Activated CD8-positive, alpha-beta T cell treated with anti-CD3 and anti-CD28 coated beads, Interleukin-2, amount 10 ng/mL, durations not matched to agents 7 days and 5 days (primary cell): ENCODE measurements around the gene HHLA2. TPM values are rescaled to one million over a fixed set of nuclear protein-coding genes. Genes with fewer than 3 reads are reported as not detected.

Experiments
- ATAC-seq: fragments of 150-1000 bp; cut with Tn5 transposase; one replicate; pipeline ENCODE4 v1.10.0; 2021; ENCODE audit warnings: moderate library complexity
- CTCF ChIA-PET: fragments of 350-600 bp; sonication (Branson Sonifier 250); formaldehyde crosslinking; loops from one replicate; lab custom pipeline; 2021; ENCODE audit warnings: antibody characterized with exemption; lab: Charles Lee
- POLR2A ChIA-PET: fragments of 350-600 bp; sonication (Branson Sonifier 250); formaldehyde crosslinking; loops from one replicate; lab custom pipeline; 2021; ENCODE audit warnings: antibody characterized with exemption; lab: Charles Lee
- DNase-seq: peaks from one replicate; pipeline ENCODE4 v3.0.0-alpha.2; 2020
- H3K27ac Mint-ChIP-seq: one replicate; pipeline ENCODE4 v1.8.0; 2021; ENCODE audit warnings: mild to moderate bottlenecking, mixed read lengths
- H3K27me3 Mint-ChIP-seq: one replicate; pipeline ENCODE4 v1.8.0; 2021; ENCODE audit warnings: low read depth, mixed read lengths
- H3K36me3 Mint-ChIP-seq: one replicate; pipeline ENCODE4 v1.8.0; 2021; ENCODE audit warnings: low read depth, mixed read lengths
- H3K4me1 Mint-ChIP-seq: one replicate; pipeline ENCODE4 v1.8.0; 2021; ENCODE audit warnings: low read depth, mixed read lengths
- H3K4me3 Mint-ChIP-seq: one replicate; pipeline ENCODE4 v1.8.0; 2021; ENCODE audit warnings: mild to moderate bottlenecking, mixed read lengths
- H3K9me3 Mint-ChIP-seq: one replicate; pipeline ENCODE4 v1.8.0; 2022; ENCODE audit warnings: mixed read lengths; ENCODE audit not compliant: insufficient read depth
- total RNA-seq, 2 experiments: library from RNA; stranded (reverse); gene quantifications; one replicate each; pipeline ENCODE4 v1.2.3, GENCODE V29; 2021

Gene HHLA2
- total RNA-seq, 2 experiments from 2014 or later = 3.3 to 3.9 TPM

DNA sequence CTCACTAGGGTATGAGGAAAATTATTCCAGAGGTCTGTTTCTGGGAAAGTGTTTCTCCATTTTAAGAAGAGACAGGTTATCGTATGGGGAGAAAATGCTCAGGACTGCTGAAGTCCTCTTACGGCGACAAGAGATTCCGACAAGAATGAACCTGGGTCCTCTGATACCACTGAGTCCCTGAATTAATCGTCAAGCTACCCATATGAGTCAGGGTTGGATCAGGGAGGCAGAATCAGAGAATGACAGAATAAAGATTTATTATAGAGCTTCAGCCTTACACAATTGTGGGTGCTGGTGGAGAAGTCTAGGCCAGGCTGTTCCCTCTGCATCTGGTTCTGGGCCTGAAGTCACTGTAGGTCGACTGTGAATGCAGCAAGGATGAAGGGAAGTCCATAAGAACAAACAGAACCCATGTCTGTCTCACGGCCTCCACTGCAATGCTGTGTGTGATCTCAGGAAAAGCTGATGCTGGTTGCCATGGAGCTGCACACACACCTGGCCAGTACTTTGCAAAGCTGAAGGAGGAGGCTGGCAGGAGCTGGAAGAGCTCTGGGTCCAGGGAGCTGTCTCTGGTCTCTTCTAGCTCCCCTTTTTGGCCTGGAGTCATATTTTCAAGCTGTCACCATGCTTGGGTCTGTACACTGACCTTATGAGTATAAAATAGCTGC, 83.9 kb downstream of the HHLA2 start:
- no peak overlapping the region for H3K4me3 Mint-ChIP-seq
- CTCF ChIA-PET = no interaction called here
- POLR2A ChIA-PET = no interaction called here
- no peaks in the 10 kb centered on the region for H3K9me3 Mint-ChIP-seq
- no peak for ATAC-seq
- H3K36me3 Mint-ChIP-seq = peaks cover 8% of the 10 kb centered on the region
- no peaks in the 10 kb centered on the region for H3K27me3 Mint-ChIP-seq
- no peak overlapping the region for H3K27ac Mint-ChIP-seq
- DNase-seq = no peak
- H3K4me1 Mint-ChIP-seq = no peaks in the 10 kb centered on the region

DNA sequence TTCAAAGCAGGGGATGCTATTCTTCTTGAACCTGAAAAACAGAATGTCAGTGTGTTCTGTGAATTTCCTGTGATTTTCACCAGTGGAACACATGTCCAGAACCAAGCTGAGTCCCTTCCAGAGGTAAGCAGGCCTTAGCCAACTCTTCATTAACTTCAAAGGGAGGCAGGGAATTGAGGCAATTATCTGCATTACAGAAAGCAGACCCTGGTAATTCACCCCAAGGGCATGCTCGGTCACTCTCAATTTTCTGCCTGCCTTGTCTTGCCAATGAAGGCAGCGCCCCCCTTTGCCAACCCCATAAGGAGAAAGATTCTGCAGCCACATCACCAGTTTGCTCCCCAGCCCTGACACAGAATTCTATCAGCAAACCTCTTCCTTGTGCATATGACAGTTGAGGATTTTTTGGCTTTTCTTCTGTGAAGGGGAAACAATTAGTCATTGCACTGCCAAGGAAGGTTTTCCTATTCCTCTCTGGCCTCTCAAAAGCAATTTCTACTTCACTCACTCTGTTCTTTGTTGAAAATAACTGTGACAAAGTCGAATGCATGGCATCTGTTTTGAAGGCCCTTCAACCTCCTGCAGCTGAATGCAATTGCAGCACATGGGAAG, 85.3 kb downstream of the HHLA2 start:
- no peak for DNase-seq

DNA sequence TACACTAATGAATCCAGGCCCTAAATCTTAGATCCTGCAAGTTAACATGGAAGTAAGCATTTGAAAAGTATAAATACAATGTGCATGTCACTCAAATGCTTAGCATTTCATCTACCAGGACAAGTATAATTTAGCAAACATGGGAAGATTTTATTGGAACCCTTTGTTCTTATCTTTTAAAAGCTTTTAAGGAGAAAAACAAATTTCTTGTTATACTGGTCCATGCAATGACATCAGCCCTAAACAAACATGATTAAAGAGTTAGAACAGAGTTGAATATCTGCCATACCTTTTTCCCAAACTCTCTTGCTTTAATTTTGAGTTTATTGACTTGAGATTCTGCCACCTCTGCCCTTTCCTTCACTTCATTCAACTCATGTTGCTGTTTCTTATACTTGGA, 87.0 kb downstream of the HHLA2 start:
- CTCF ChIA-PET = no interaction called here
- ATAC-seq (no peak), DNase-seq (no peak)
- H3K36me3 Mint-ChIP-seq = peaks cover 6% of the 10 kb centered on the region
- no peak overlapping the region for H3K4me3 Mint-ChIP-seq
- H3K27ac Mint-ChIP-seq = no peak overlapping the region
- POLR2A ChIA-PET = no interaction called here
- no peaks in the 10 kb centered on the region for H3K27me3 Mint-ChIP-seq
- no peaks in the 10 kb centered on the region for H3K9me3 Mint-ChIP-seq
- peaks cover 14% of the 10 kb centered on the region for H3K4me1 Mint-ChIP-seq

More for the DNA sequence above, 85.3 kb downstream of the HHLA2 start:
- ChIA-PET CTCF (no interaction called here), POLR2A (no interaction called here)
- no peak overlapping the region for H3K4me3 Mint-ChIP-seq
- H3K9me3 Mint-ChIP-seq = no peaks in the 10 kb centered on the region
- ATAC-seq = no peak
- H3K27ac Mint-ChIP-seq = no peak overlapping the region
- no peaks in the 10 kb centered on the region for H3K27me3 Mint-ChIP-seq
- peaks cover 8% of the 10 kb centered on the region for H3K36me3 Mint-ChIP-seq
- H3K4me1 Mint-ChIP-seq = no peaks in the 10 kb centered on the region

DNA sequence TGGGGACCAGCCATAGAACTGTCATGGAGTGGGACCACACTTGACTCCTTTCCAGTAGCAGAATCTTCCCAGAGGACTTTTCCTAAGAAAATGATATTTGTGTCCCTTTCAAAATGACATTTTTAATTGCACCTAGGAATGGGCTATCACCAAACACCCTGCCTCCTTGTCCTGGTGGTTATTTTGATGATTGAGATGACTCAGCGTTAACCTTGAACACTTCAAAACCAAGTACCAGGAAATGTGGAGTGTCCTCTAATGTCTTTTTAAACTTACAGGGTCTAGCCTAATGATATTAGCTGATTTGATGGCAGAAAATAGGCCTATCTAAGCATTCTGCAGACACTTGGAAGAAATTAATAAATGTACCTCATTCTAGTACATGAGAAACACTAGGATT, 90.7 kb downstream of the HHLA2 start:
- peaks cover 4% of the 10 kb centered on the region for H3K27me3 Mint-ChIP-seq
- DNase-seq (no peak), ATAC-seq (no peak)
- ChIA-PET CTCF (interaction anchor here (1.6 to 1.7 kb wide), 2 partner anchors 12 to 91 kb away, joined by 4 to 7 read pairs; no protein-coding TSS in a partner anchor), POLR2A (no interaction called here)
- peaks cover 22% of the 10 kb centered on the region for H3K4me1 Mint-ChIP-seq
- H3K27ac Mint-ChIP-seq = no peak overlapping the region
- H3K9me3 Mint-ChIP-seq = no peaks in the 10 kb centered on the region
- H3K4me3 Mint-ChIP-seq = no peak overlapping the region
- no peaks in the 10 kb centered on the region for H3K36me3 Mint-ChIP-seq

DNA sequence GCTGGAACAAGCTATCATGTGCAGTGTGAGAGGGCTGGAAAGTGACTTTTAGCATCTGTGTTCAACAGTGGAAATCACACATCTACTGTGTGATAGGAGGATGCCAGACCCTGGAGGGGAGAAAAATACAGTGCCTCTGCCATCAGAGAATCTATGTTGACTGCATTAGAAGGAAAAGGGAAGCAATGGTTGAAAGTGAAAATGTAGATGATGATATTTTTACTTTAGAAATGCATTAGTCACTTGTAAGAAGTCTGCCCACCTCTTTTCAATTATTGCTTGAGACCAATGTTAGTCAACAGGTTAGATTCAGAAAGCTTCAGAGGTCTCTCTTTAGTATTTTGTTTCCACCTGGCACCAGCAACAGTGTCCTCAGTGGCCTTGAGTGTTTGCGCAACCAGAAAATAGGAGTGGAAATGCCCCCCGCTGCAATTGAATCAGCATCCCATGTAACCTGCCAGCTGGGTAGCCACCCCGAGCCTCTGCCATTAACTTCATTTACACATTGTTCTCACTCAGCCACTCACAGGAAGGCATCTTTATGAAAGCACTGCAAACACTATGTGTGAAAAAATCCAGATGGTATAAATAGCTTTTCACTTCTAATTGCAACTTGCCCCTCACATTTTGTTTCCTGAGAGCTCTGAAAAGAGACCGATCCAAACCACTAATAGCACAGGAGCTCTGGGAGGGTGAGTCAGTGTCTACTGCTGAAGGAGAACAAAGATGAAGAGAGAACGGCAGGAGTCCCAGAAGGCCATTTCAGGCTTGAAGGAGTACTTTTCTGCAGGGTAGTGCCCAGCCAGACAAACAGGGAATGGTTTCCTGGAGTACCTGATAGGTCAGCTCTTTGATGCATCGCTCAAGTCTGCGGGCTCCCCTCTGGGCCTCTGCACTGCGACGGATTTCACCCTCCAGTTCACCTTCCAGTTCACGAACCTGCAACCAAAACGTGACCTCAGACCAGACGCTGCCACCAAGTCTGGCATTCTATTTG, 92.1 kb downstream of the HHLA2 start:
- Mint-ChIP-seq H3K4me1 (peaks cover 22% of the 10 kb centered on the region), H3K27me3 (peaks cover 5% of the 10 kb centered on the region), H3K27ac (no peak overlapping the region), H3K9me3 (no peaks in the 10 kb centered on the region), H3K36me3 (no peaks in the 10 kb centered on the region), H3K4me3 (no peak overlapping the region)
- ChIA-PET POLR2A (interaction anchor here (0.6 kb wide), 1 partner anchor 398 kb away, joined by 5 read pairs; no protein-coding TSS in a partner anchor), CTCF (interaction anchor here (0.9 to 1.7 kb wide), 5 partner anchors 11 to 461 kb away, joined by 4 to 7 read pairs (median 4); no protein-coding TSS in a partner anchor)
- ATAC-seq = no peak
- DNase-seq = no peak

DNA sequence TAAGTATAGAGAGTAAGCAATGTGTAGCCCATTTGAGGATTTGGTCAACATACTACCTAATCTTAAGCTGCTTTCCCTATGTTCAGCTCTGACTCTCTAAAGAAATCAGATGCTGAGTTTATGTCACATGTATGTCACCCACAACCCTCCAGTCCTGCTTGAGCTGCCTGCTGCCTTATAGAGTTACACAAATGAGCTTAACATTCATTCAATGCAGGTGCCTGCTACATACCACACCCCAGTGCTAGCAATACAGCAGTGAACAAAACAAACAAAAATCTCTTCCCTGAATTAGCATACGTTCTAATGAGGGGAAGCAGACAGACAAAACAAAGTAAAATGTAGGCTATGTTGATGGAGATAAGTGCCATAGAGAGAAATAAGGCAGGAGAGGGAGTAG, 93.0 kb downstream of the HHLA2 start:
- peaks cover 25% of the 10 kb centered on the region for H3K4me1 Mint-ChIP-seq
- no peak for ATAC-seq
- H3K27me3 Mint-ChIP-seq = peaks cover 5% of the 10 kb centered on the region
- DNase-seq = no peak
- no peaks in the 10 kb centered on the region for H3K36me3 Mint-ChIP-seq
- no peaks in the 10 kb centered on the region for H3K9me3 Mint-ChIP-seq
- ChIA-PET CTCF (interaction anchor here (1.7 kb wide), 1 partner anchor 462 kb away, joined by 5 read pairs; no protein-coding TSS in a partner anchor), POLR2A (no interaction called here)
- H3K4me3 Mint-ChIP-seq = no peak overlapping the region
- no peak overlapping the region for H3K27ac Mint-ChIP-seq

DNA sequence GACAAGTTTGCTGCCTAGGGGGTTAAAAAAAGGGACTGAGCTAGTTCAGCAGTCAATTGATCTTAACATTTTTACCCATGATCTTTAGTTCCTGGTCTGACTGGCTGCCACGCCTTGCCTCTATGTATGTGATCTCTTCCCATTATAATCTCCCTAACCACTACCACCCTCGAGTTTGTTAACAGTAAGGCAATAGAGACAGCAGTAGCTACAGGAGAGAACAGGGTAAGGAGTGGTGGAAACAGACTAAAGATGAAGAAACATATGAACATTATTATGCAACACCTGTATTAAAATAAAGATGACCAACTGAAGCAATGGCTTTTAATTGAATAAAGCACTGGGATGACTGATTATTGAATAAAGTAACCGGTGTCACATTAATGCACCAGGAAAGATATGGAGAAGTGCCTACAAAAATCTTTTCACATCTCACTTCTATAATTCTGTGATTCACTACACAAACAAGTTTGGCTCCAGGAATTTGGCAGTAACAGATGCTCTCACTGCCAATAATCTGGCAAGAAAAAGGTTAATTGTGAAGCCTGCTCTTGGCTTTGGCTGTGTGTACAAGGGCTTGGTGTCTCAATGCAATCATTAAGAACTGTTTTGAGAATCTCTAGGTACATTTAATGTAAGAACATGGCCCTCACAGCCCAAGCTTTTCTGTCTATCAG, 95.7 kb downstream of the HHLA2 start:
- no peaks in the 10 kb centered on the region for H3K36me3 Mint-ChIP-seq
- no peak overlapping the region for H3K27ac Mint-ChIP-seq
- DNase-seq (no peak), ATAC-seq (no peak)
- POLR2A ChIA-PET = no interaction called here
- H3K9me3 Mint-ChIP-seq = no peaks in the 10 kb centered on the region
- peaks cover 30% of the 10 kb centered on the region for H3K4me1 Mint-ChIP-seq
- no peak overlapping the region for H3K4me3 Mint-ChIP-seq
- CTCF ChIA-PET = interaction anchor here (1.8 kb wide), 1 partner anchor 13 kb away, joined by 5 read pairs; no protein-coding TSS in a partner anchor
- H3K27me3 Mint-ChIP-seq = peaks cover 5% of the 10 kb centered on the region

DNA sequence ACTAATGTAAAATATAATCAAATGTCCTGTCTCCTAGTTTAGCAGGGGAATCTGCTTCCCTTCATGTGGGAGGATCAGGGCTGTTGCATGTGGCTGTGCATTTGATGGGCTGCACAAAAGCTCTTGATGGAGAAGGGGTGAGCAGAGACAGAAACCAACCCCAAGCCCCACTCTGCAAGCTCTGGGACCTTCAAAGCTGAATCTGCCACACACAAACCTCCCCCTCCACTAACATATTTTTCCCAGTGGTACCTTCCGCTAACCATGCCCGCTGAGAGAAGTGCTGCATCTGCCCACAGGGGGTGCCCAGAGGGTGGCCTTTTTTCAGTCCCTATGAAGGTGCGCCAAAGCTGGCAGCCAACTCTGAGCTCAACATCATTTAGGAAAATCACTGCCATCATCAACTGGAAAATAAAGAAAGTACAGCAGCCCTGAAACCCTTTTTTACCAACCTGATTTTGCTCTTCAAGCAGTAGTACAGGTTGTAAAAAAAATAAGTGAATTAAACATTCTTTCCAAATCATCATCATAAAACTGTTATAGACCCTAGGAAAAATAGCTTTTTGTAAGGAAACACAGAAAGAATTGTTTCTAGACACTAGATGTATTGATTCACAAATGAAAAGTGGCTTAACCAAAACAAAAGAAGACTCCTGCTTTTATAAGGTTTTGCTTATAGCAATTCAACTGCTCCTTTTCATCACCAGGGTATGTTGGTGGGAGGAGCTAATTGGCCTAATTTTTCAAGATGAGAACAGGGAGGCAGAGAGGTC, 97.0 kb downstream of the HHLA2 start:
- no peaks in the 10 kb centered on the region for H3K9me3 Mint-ChIP-seq
- no peak for ATAC-seq

DNA sequence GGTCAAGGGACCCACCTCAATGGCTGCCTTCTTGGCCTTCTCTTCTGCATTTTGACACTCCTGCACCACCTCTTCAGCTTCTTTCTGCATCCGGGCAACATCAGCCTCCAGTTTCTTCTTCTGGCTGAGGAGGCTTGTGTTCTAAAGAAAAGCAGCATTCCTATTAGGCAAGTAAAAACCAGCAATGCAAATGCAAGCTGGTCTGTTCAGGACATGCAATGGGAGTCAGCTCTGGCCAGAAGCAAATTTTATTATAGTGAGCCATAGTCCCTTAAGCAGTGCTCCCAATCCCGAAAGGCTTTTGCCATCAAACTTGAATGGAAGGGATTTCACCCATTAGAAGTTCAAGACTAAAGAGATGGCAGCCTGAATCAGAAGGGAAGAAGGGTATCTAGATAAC, 97.7 kb downstream of the HHLA2 start:
- peaks cover 5% of the 10 kb centered on the region for H3K27me3 Mint-ChIP-seq
- peaks cover 10% of the 10 kb centered on the region for H3K4me1 Mint-ChIP-seq
- no peaks in the 10 kb centered on the region for H3K36me3 Mint-ChIP-seq
- H3K9me3 Mint-ChIP-seq = no peaks in the 10 kb centered on the region
- ATAC-seq = no peak
- H3K27ac Mint-ChIP-seq = no peak overlapping the region
- POLR2A ChIA-PET = no interaction called here
- CTCF ChIA-PET = no interaction called here
- no peak overlapping the region for H3K4me3 Mint-ChIP-seq
- no peak for DNase-seq

More for the DNA sequence above, 97.0 kb downstream of the HHLA2 start:
- ChIA-PET CTCF (interaction anchor here (0.8 to 1.8 kb wide), 3 partner anchors 9 to 169 kb away, joined by 3 to 5 read pairs (median 4); no protein-coding TSS in a partner anchor), POLR2A (interaction anchor here (0.6 kb wide), 1 partner anchor 335 kb away, joined by 4 read pairs; no protein-coding TSS in a partner anchor)
- H3K36me3 Mint-ChIP-seq = no peaks in the 10 kb centered on the region
- DNase-seq = no peak
- H3K27me3 Mint-ChIP-seq = peaks cover 5% of the 10 kb centered on the region
- H3K27ac Mint-ChIP-seq = no peak overlapping the region
- peaks cover 17% of the 10 kb centered on the region for H3K4me1 Mint-ChIP-seq
- H3K4me3 Mint-ChIP-seq = no peak overlapping the region

DNA sequence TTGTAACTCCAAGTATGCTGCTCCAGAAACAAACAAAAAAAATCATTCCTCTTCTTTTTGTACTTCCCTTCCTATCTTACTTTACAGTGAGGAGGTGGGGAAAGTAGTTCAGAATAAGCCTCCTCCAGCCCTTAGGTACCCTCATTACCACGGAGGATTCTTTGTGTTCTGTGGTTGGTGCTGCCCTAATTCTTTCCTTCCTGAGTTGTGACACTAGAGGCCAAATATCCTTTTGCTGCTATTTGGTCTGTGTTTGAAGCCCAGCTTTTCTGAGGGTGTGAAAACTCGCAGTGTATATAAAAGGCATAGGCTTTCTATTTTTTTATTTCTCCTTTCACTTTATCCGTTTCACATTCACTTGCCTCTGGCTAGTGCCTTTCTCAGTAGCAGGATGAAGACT, 98.2 kb downstream of the HHLA2 start:
- Mint-ChIP-seq H3K36me3 (no peaks in the 10 kb centered on the region), H3K4me3 (no peak overlapping the region), H3K27ac (no peak overlapping the region), H3K4me1 (peaks cover 9% of the 10 kb centered on the region), H3K9me3 (no peaks in the 10 kb centered on the region), H3K27me3 (peaks cover 5% of the 10 kb centered on the region)
- ATAC-seq = no peak
- ChIA-PET POLR2A (no interaction called here), CTCF (no interaction called here)
- DNase-seq = no peak
